PC-3 (cell line): ENCODE results near the gene FBXL7.

ENCODE experiments used
- EZH2 ChIP-seq: fragments of 300-600 bp; sonication (generic); IDR thresholded peaks from one replicate; pipeline ENCODE4 v1.6.1; 2017; ENCODE audit warnings: antibody characterized with exemption, mild to moderate bottlenecking, low read length; ENCODE audit not compliant: unreplicated experiment
- EZH2phosphoT487 ChIP-seq: fragments of 300-600 bp; sonication (generic); IDR thresholded peaks from 2 replicates; pipeline ENCODE4 v1.6.1; 2018; ENCODE audit warnings: mild to moderate bottlenecking, antibody characterized with exemption, low read length, borderline replicate concordance
- TF ChIP-seq, protein P1 (sequence below): fragments of 300-600 bp; sonication (generic); conservative IDR thresholded peaks from 2 replicates; pipeline ENCODE4 v1.5.1; 2017; ENCODE audit warnings: antibody characterized with exemption, low read depth, mild to moderate bottlenecking, low read length

DNA sequence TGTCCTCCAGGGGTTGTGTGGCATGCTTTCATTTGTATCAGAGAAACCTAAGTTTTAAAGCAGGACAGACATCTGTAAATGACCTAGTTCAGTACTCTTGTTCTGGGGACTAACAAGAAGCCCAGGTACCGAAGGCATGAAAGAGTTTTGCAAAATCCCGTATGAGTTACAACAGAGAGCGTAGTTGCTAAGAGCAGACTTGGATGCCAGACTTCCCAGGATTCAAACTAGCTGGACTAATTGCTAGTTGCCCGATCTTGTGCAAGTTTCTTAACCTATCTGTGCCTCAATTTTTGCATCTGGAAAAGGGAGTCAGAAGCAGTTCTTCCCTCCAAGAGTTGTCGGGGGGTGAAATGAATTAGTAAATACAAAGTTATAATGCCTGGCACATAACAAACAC lies 20.9 kb downstream of the FBXL7 start:
- TF ChIP-seq EZH2 (no peak), EZH2phosphoT487 (no peak)
- TF ChIP-seq, protein P1, sequence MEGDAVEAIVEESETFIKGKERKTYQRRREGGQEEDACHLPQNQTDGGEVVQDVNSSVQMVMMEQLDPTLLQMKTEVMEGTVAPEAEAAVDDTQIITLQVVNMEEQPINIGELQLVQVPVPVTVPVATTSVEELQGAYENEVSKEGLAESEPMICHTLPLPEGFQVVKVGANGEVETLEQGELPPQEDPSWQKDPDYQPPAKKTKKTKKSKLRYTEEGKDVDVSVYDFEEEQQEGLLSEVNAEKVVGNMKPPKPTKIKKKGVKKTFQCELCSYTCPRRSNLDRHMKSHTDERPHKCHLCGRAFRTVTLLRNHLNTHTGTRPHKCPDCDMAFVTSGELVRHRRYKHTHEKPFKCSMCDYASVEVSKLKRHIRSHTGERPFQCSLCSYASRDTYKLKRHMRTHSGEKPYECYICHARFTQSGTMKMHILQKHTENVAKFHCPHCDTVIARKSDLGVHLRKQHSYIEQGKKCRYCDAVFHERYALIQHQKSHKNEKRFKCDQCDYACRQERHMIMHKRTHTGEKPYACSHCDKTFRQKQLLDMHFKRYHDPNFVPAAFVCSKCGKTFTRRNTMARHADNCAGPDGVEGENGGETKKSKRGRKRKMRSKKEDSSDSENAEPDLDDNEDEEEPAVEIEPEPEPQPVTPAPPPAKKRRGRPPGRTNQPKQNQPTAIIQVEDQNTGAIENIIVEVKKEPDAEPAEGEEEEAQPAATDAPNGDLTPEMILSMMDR, result no peak
